Kidney epithelial cell (primary cell): ENCODE measurements around the gene KIF5A. TPM values are rescaled to one million over a fixed set of nuclear protein-coding genes. Genes with fewer than 3 reads are reported as not detected.
"Not testable (repeated sequence)": the region's sequence is repeated elsewhere in the genome, so short reads cannot be mapped to it uniquely, and the experiment has no call there.

Experiments used
- DNase-seq: peaks from one replicate; pipeline ENCODE4 v3.0.0-alpha.2; 2010; ENCODE audit warnings: low read depth
- H3K27me3 ChIP-seq: 2 replicates; pipeline ENCODE4 v1.6.0; 2011; ENCODE audit warnings: low read length; ENCODE audit not compliant: control insufficient read depth, insufficient read depth
- H3K36me3 ChIP-seq: 2 replicates; pipeline ENCODE4 v1.5.1; 2011; ENCODE audit warnings: low read length; ENCODE audit not compliant: control insufficient read depth, insufficient read depth
- H3K4me3 ChIP-seq: 2 replicates; pipeline ENCODE4 v1.5.1; 2011; ENCODE audit warnings: low read depth, mild to moderate bottlenecking, control low read depth, low read length
- CTCF ChIP-seq: IDR thresholded peaks from 2 replicates; pipeline ENCODE4 v1.5.1; 2011; ENCODE audit warnings: mild to moderate bottlenecking, moderate library complexity, low read length, control low read depth, inconsistent platforms; ENCODE audit not compliant: insufficient read depth, poor library complexity, severe bottlenecking
- total RNA-seq: library from RNA; depleted of rRNA; stranded (reverse); fragments of >200 nt; gene quantifications from 2 replicates; pipeline ENCODE4 v1.2.3, GENCODE V29; 2015

The KIF5A gene
- total RNA-seq, 1 donor from 2014 or later = 1.9 TPM

- Histone ChIP-seq H3K4me3 (no peak overlapping the region), H3K27me3 (no peaks in the 10 kb centered on the region), H3K36me3 (peaks cover 3% of the 10 kb centered on the region)
- TF ChIP-seq CTCF = no peak
- DNase-seq = no peak
Measured at GRCh38 chr12:57585156-57585555, 35.3 kb downstream of the KIF5A start.

GRCh38 chr12:57586128-57586527 lies 36.3 kb downstream of the KIF5A start:
- TF ChIP-seq CTCF = no peak
- DNase-seq = no peak
- peaks cover 3% of the 10 kb centered on the region for H3K36me3 ChIP-seq
- H3K27me3 ChIP-seq = no peaks in the 10 kb centered on the region
- no peak overlapping the region for H3K4me3 ChIP-seq

GRCh38 chr12:57586832-57587429 lies 37.1 kb downstream of the KIF5A start:
- DNase-seq = no peak
- peaks cover 3% of the 10 kb centered on the region for H3K36me3 ChIP-seq
- no peak overlapping the region for H3K4me3 ChIP-seq
- no peaks in the 10 kb centered on the region for H3K27me3 ChIP-seq
- TF ChIP-seq CTCF = no peak

- H3K27me3 ChIP-seq, DNase-seq, H3K4me3 ChIP-seq, H3K36me3 ChIP-seq: not testable (repeated sequence)
Measured at GRCh38 chr12:57588951-57589610, 39.2 kb downstream of the KIF5A start.

GRCh38 chr12:57590479-57590863 lies 40.6 kb downstream of the KIF5A start:
- Histone ChIP-seq H3K36me3 (peaks cover under 1% of the 10 kb centered on the region), H3K27me3 (no peaks in the 10 kb centered on the region), H3K4me3 (peak overlapping the region; percentile 96)
- no peak for DNase-seq
- TF ChIP-seq CTCF = no peak

- no peak for TF ChIP-seq CTCF
- no peaks in the 10 kb centered on the region for H3K27me3 ChIP-seq
- peak; percentile 45 for DNase-seq
- no peaks in the 10 kb centered on the region for H3K36me3 ChIP-seq
- peak within 1 kb of the TSS; percentile 96 for H3K4me3 ChIP-seq
Measured at GRCh38 chr12:57590864-57591781, 41.3 kb downstream of the KIF5A start, which contains the start of gene PIP4K2C. Gene PIP4K2C (plus strand): TSS chr12:57591192. CDS start chr12:57591290, 98 bp downstream.
